22Rv1 (cell line): ENCODE measurements around the gene KRTAP10-1.

Source experiments
- ZFX ChIP-seq: fragments of 450-650 bp; IDR thresholded peaks from 2 replicates; pipeline ENCODE4 v1.6.1; 2017; ENCODE audit warnings: antibody characterized with exemption, borderline replicate concordance
- TF ChIP-seq, protein P1 (sequence below): fragments of 450-650 bp; IDR thresholded peaks from 2 replicates; pipeline ENCODE4 v1.5.1; 2017; ENCODE audit warnings: mild to moderate bottlenecking

DNA sequence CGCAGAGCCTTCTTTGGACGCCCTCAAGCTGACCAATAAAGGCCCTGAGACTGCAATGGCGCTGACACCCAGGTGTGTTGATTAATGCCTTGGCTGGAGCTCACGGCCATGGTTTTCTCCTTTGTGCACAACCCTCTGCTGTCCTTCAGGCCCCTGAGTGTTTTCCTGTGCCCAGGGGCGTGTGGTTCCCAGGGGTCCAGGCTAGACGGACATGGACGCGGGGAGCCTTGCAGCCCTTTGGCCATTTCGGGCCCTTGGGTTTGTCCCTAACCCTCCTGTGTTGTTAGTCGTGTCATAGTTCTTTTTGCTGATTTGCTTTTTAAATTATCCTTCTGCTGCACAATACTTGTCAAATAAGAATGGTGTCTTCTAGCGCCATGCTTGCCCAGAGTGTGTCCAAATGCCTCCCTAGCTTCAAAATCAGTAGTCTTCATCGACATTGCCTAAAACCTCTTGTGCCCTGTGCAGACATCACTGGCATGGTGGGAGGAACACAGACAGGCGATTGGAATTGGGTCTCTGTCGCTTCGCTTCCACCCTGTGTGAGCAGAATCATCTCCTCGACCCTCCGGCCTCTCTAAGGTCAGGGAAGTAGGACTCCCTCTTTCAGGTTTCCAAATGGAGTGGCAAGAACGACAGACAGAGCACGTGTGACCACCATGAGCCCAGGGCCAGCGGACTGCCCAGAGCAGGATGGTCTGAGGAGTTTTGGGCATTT lies 35.5 kb upstream of the KRTAP10-1 start:
- no peak for TF ChIP-seq ZFX
- TF ChIP-seq, protein P1, sequence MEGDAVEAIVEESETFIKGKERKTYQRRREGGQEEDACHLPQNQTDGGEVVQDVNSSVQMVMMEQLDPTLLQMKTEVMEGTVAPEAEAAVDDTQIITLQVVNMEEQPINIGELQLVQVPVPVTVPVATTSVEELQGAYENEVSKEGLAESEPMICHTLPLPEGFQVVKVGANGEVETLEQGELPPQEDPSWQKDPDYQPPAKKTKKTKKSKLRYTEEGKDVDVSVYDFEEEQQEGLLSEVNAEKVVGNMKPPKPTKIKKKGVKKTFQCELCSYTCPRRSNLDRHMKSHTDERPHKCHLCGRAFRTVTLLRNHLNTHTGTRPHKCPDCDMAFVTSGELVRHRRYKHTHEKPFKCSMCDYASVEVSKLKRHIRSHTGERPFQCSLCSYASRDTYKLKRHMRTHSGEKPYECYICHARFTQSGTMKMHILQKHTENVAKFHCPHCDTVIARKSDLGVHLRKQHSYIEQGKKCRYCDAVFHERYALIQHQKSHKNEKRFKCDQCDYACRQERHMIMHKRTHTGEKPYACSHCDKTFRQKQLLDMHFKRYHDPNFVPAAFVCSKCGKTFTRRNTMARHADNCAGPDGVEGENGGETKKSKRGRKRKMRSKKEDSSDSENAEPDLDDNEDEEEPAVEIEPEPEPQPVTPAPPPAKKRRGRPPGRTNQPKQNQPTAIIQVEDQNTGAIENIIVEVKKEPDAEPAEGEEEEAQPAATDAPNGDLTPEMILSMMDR = no peak
